WTC11 (cell line): ENCODE measurements around the gene ZNF775. TPM values are rescaled to one million over a fixed set of nuclear protein-coding genes. Genes with fewer than 3 reads are reported as not detected.

Experiments used
- ATAC-seq: fragments of 200-7000 bp; cut with Tn5 transposase; 2 replicates; pipeline ENCODE4 v1.10.0; 2021; ENCODE audit warnings: mild to moderate bottlenecking, moderate library complexity
- CTCF ChIA-PET: fragments of 300-600 bp; sonication (Branson Sonifier 250); formaldehyde crosslinking; loops from one replicate; lab custom pipeline; 2021; ENCODE audit warnings: antibody characterized with exemption; lab: Charles Lee
- POLR2A ChIA-PET: fragments of 350-600 bp; sonication (Branson Sonifier 250); formaldehyde crosslinking; loops from one replicate; lab custom pipeline; 2021; ENCODE audit warnings: antibody characterized with exemption; lab: Charles Lee
- DNase-seq: peaks from one replicate; pipeline ENCODE4 v3.0.0; 2021; ENCODE audit warnings: low spot score
- H3K27ac Mint-ChIP-seq: 2 replicates; pipeline ENCODE4 v1.8.0; 2021; ENCODE audit warnings: mixed read lengths
- H3K27me3 Mint-ChIP-seq: 2 replicates; pipeline ENCODE4 v1.8.0; 2021; ENCODE audit warnings: low read depth, mild to moderate bottlenecking, moderate library complexity, mixed read lengths
- H3K36me3 Mint-ChIP-seq: 2 replicates; pipeline ENCODE4 v1.8.0; 2021; ENCODE audit warnings: mixed read lengths
- H3K4me1 Mint-ChIP-seq: 2 replicates; pipeline ENCODE4 v1.8.0; 2022; ENCODE audit warnings: mixed read lengths
- H3K4me3 Mint-ChIP-seq: 2 replicates; pipeline ENCODE4 v1.8.0; 2021; ENCODE audit warnings: mild to moderate bottlenecking, moderate library complexity, mixed read lengths
- H3K9me3 Mint-ChIP-seq: 2 replicates; pipeline ENCODE4 v1.8.0; 2021; ENCODE audit warnings: mixed read lengths
- ATF1 ChIP-seq: sonication (generic); formaldehyde crosslinking; IDR thresholded peaks from 2 replicates; pipeline ENCODE4 v1.8.1; 2023; ENCODE audit warnings: mild to moderate bottlenecking, moderate library complexity, missing genetic modification reagents
- E2F5 ChIP-seq: sonication (generic); formaldehyde crosslinking; IDR thresholded peaks from 2 replicates; pipeline ENCODE4 v1.8.1; 2022; ENCODE audit warnings: mild to moderate bottlenecking, moderate library complexity, missing genetic modification reagents
- ELF4 ChIP-seq: sonication (generic); formaldehyde crosslinking; IDR thresholded peaks from 2 replicates; pipeline ENCODE4 v1.8.1; 2022; ENCODE audit warnings: low read depth, mild to moderate bottlenecking, moderate library complexity, missing genetic modification reagents
- GRHL2 ChIP-seq: fragments of 250-450 bp; sonication (Bioruptor Pico); IDR thresholded peaks from 2 replicates; pipeline ENCODE4 v1.8.0; 2022; ENCODE audit warnings: mild to moderate bottlenecking, moderate library complexity; ENCODE audit not compliant: insufficient replicate concordance, severe bottlenecking
- HMGXB4 ChIP-seq: sonication (generic); formaldehyde crosslinking; IDR thresholded peaks from 2 replicates; pipeline ENCODE4 v1.8.1; 2023; ENCODE audit warnings: mild to moderate bottlenecking, moderate library complexity, missing genetic modification reagents
- IRF1 ChIP-seq: sonication (generic); formaldehyde crosslinking; IDR thresholded peaks from 2 replicates; pipeline ENCODE4 v1.8.0; 2023; ENCODE audit warnings: missing genetic modification reagents
- NFATC4 ChIP-seq: fragments of 250-450 bp; sonication (Bioruptor Pico); IDR thresholded peaks from 2 replicates; pipeline ENCODE4 v1.9.0; 2021; ENCODE audit warnings: mild to moderate bottlenecking
- NFE2L1 ChIP-seq: sonication (generic); formaldehyde crosslinking; IDR thresholded peaks from 2 replicates; pipeline ENCODE4 v1.8.1; 2023; ENCODE audit warnings: missing genetic modification reagents
- NR2C2 ChIP-seq: sonication (generic); formaldehyde crosslinking; IDR thresholded peaks from 2 replicates; pipeline ENCODE4 v1.8.0; 2022; ENCODE audit warnings: mild to moderate bottlenecking, missing genetic modification reagents
- NR3C1 ChIP-seq: sonication (generic); formaldehyde crosslinking; conservative IDR thresholded peaks from 2 replicates; pipeline ENCODE4 v1.8.1; 2023; ENCODE audit warnings: low read depth, mild to moderate bottlenecking, missing genetic modification reagents
- RORB ChIP-seq: fragments of 250-450 bp; sonication (Bioruptor Pico); IDR thresholded peaks from 2 replicates; pipeline ENCODE4 v1.9.0; 2021; ENCODE audit warnings: mild to moderate bottlenecking
- SMAD4 ChIP-seq: sonication (generic); formaldehyde crosslinking; IDR thresholded peaks from 2 replicates; pipeline ENCODE4 v1.8.0; 2022; ENCODE audit warnings: mild to moderate bottlenecking, missing genetic modification reagents
- SP1 ChIP-seq: sonication (generic); formaldehyde crosslinking; conservative IDR thresholded peaks from 2 replicates; pipeline ENCODE4 v1.8.1; 2022; ENCODE audit warnings: missing genetic modification reagents
- ZBTB21 ChIP-seq: sonication (generic); formaldehyde crosslinking; IDR thresholded peaks from 2 replicates; pipeline ENCODE4 v1.8.1; 2023; ENCODE audit warnings: mild to moderate bottlenecking, missing genetic modification reagents, borderline replicate concordance
- ZNF121 ChIP-seq: sonication (generic); formaldehyde crosslinking; IDR thresholded peaks from 2 replicates; pipeline ENCODE4 v1.8.0; 2023; ENCODE audit warnings: missing genetic modification reagents
- ZNF219 ChIP-seq: sonication (generic); formaldehyde crosslinking; IDR thresholded peaks from 2 replicates; pipeline ENCODE4 v1.8.0; 2023; ENCODE audit warnings: missing genetic modification reagents, mild to moderate bottlenecking, borderline replicate concordance
- ZNF232 ChIP-seq: sonication (generic); formaldehyde crosslinking; IDR thresholded peaks from 2 replicates; pipeline ENCODE4 v1.8.0; 2022; ENCODE audit warnings: mild to moderate bottlenecking, missing genetic modification reagents
- ZNF425 ChIP-seq: fragments of 250-450 bp; sonication (Bioruptor Pico); conservative IDR thresholded peaks from 2 replicates; pipeline ENCODE4 v1.9.0; 2021; ENCODE audit warnings: mild to moderate bottlenecking
- ZNF512 ChIP-seq: sonication (generic); formaldehyde crosslinking; IDR thresholded peaks from 2 replicates; pipeline ENCODE4 v1.8.1; 2022; ENCODE audit warnings: missing genetic modification reagents, borderline replicate concordance
- total RNA-seq: library from RNA; stranded (reverse); gene quantifications from 3 replicates; pipeline ENCODE4 v1.2.3, GENCODE V29; 2021

The ZNF775 gene
- total RNA-seq, 1 experiment from 2014 or later = 25.4 TPM

GRCh38 chr7:150430465-150431085 is 51.4 kb downstream of the ZNF775 start:
- Mint-ChIP-seq H3K36me3 (no peaks in the 10 kb centered on the region; the same call in 1 of the 2 replicates), H3K27me3 (peaks cover 15% of the 10 kb centered on the region), H3K4me3 (no peak overlapping the region), H3K27ac (no peak overlapping the region), H3K4me1 (peaks cover 33% of the 10 kb centered on the region), H3K9me3 (peaks cover 9% of the 10 kb centered on the region)
- TF ChIP-seq IRF1 (CRISPR knock-in tag) (no peak), NR2C2 (CRISPR knock-in tag) (no peak), ZNF219 (CRISPR knock-in tag) (no peak), SMAD4 (CRISPR knock-in tag) (no peak), HMGXB4 (CRISPR knock-in tag) (no peak), NR3C1 (CRISPR knock-in tag) (no peak)
- DNase-seq = no peak
- no peak for ATAC-seq
- ChIA-PET POLR2A (interaction anchor here (0.6 kb wide), 1 partner anchor 115 kb away, joined by 3 read pairs; no protein-coding TSS in a partner anchor), CTCF (no interaction called here)

- Mint-ChIP-seq H3K4me3 (no peak overlapping the region), H3K4me1 (peaks cover 27% of the 10 kb centered on the region), H3K27ac (no peak overlapping the region), H3K9me3 (peaks cover 9% of the 10 kb centered on the region), H3K36me3 (no peaks in the 10 kb centered on the region; the same call in 1 of the 2 replicates), H3K27me3 (peaks cover 15% of the 10 kb centered on the region)
- CTCF ChIA-PET = interaction anchor here (0.7 kb wide), 1 partner anchor 260 kb away, joined by 4 read pairs; no protein-coding TSS in a partner anchor
- DNase-seq (no peak), ATAC-seq (no peak)
- no peak for TF ChIP-seq RORB (CRISPR knock-in tag)
- POLR2A ChIA-PET = no interaction called here
These were observed 52.9 kb downstream of the ZNF775 start for GRCh38 chr7:150431839-150432658.

GRCh38 chr7:150432915-150433892 is 54.1 kb downstream of the ZNF775 start:
- CTCF ChIA-PET = no interaction called here
- no peaks in the 10 kb centered on the region; the same call in 1 of the 2 replicates for H3K36me3 Mint-ChIP-seq
- H3K9me3 Mint-ChIP-seq = peaks cover 9% of the 10 kb centered on the region
- DNase-seq = no peak
- no peak for ATAC-seq
- POLR2A ChIA-PET = no interaction called here
- H3K27ac Mint-ChIP-seq = no peak overlapping the region
- peaks cover 15% of the 10 kb centered on the region for H3K27me3 Mint-ChIP-seq
- no peak overlapping the region for H3K4me3 Mint-ChIP-seq
- peaks cover 16% of the 10 kb centered on the region for H3K4me1 Mint-ChIP-seq
- TF ChIP-seq ATF1 (no peak), E2F5 (CRISPR knock-in tag) (no peak), GRHL2 (CRISPR knock-in tag) (no peak), NFE2L1 (CRISPR knock-in tag) (no peak), ZNF232 (CRISPR knock-in tag) (no peak), ELF4 (CRISPR knock-in tag) (no peak), SP1 (CRISPR knock-in tag) (no peak), ZNF512 (CRISPR knock-in tag) (no peak), ZNF425 (CRISPR knock-in tag) (no peak), IRF1 (CRISPR knock-in tag) (no peak), ZBTB21 (no peak), NFATC4 (CRISPR knock-in tag) (no peak), ZNF121 (CRISPR knock-in tag) (no peak)
